ENCODE data around the gene LMTK3.

GRCh38 chr19:48456864-48457263 lies 54.8 kb downstream of the LMTK3 start:
- TF ChIP-seq, protein P1, sequence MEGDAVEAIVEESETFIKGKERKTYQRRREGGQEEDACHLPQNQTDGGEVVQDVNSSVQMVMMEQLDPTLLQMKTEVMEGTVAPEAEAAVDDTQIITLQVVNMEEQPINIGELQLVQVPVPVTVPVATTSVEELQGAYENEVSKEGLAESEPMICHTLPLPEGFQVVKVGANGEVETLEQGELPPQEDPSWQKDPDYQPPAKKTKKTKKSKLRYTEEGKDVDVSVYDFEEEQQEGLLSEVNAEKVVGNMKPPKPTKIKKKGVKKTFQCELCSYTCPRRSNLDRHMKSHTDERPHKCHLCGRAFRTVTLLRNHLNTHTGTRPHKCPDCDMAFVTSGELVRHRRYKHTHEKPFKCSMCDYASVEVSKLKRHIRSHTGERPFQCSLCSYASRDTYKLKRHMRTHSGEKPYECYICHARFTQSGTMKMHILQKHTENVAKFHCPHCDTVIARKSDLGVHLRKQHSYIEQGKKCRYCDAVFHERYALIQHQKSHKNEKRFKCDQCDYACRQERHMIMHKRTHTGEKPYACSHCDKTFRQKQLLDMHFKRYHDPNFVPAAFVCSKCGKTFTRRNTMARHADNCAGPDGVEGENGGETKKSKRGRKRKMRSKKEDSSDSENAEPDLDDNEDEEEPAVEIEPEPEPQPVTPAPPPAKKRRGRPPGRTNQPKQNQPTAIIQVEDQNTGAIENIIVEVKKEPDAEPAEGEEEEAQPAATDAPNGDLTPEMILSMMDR (conservative IDR thresholded peaks at IDR 0.05), result no peak
- TF ChIP-seq ZFX (IDR thresholded peaks at IDR 0.05), result no peak

All from C4-2B (cell line).